Measurements from ENCODE around the gene SLC19A3. TPM values are rescaled to one million over a fixed set of nuclear protein-coding genes. Genes with fewer than 3 reads are reported as not detected.

SLC19A3 gene
- total and polyA plus RNA-seq, 2 experiments from 2014 or later, result 0.12 to 0.35 TPM

DNA sequence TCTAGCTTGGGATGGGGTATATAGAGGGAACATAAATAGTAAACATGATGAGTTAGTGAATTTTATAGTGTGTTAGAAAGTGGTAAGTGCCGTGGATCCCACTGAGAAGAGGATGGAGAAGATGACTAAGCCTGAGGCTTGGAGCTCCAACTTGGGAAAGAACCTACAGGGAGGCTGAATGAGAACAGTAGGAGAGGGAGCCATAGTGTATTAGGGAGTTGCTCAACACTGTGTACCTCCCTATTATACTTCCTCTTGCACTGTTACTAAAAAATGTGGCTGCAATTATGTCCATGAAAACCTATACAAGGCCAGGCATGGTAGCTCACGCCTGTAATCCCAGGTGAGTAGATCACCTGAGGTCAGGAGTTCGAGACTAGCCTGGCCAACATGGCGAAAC, 2.9 kb upstream of the SLC19A3 start:
- TF ChIP-seq CTCF (IDR thresholded peaks at IDR 0.05; ENCODE audit: low read depth, low read length), result no peak
- H3K27me3 ChIP-seq, result peaks cover 10% of the 10 kb centered on the region
- no peak overlapping the region for H3K27ac ChIP-seq
- H3K36me3 ChIP-seq, result no peaks in the 10 kb centered on the region
- H3K9me3 ChIP-seq (ENCODE audit: low read depth), result no peaks in the 10 kb centered on the region
- peak in 1 of 2 donors; percentile 12 for DNase-seq (ENCODE audit: low read depth in 1 of 2, low spot score in 1 of 2)
- H3K4me3 ChIP-seq, result no peak overlapping the region
- H3K4me1 ChIP-seq (ENCODE audit: low read depth), result no peaks in the 10 kb centered on the region

GRCh38 chr2:227719641-227720040, 1.8 kb upstream of the SLC19A3 start:
- H3K4me1 ChIP-seq (ENCODE audit: low read depth), result no peaks in the 10 kb centered on the region
- no peaks in the 10 kb centered on the region for H3K9me3 ChIP-seq (ENCODE audit: low read depth)
- DNase-seq (ENCODE audit: low read depth in 1 of 2, low spot score in 1 of 2), result peak in 1 of 2 donors; percentile 23
- H3K27me3 ChIP-seq, result peaks cover 10% of the 10 kb centered on the region
- H3K36me3 ChIP-seq, result no peaks in the 10 kb centered on the region
- TF ChIP-seq CTCF (IDR thresholded peaks at IDR 0.05; ENCODE audit: low read depth, low read length), result no peak
- H3K4me3 ChIP-seq, result no peak overlapping the region
- H3K27ac ChIP-seq, result no peak overlapping the region

- Histone ChIP-seq H3K27ac (no peak overlapping the region), H3K4me3 (no peak overlapping the region), H3K4me1 (ENCODE audit: low read depth) (no peaks in the 10 kb centered on the region), H3K36me3 (no peaks in the 10 kb centered on the region), H3K27me3 (peaks cover 10% of the 10 kb centered on the region), H3K9me3 (ENCODE audit: low read depth) (no peaks in the 10 kb centered on the region)
- no peak for DNase-seq (ENCODE audit: low read depth in 1 of 2, low spot score in 1 of 2)
- no peak for TF ChIP-seq CTCF (IDR thresholded peaks at IDR 0.05; ENCODE audit: low read depth, low read length)
Measured at GRCh38 chr2:227716501-227716900, 1.3 kb downstream of the SLC19A3 start.

DNA sequence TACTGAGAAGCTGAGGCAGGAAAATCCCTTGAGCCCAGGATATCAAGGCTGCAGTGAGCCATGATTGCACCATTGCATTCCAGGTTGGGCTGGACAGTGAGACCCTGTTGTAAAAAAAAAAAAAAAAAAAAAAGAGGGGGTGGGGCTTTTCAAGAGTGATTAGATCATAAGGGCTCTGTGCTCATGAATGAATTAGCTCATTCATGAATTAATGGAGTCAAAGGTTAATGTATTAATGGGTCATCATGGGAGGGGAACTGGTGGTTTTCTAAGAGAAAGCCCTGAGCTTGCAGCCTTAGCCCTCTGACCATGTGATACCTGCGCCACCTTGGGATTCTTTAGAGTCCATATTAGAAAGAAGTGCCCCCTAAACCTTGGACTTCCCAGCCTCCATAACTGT, 4.5 kb downstream of the SLC19A3 start:
- Histone ChIP-seq H3K27me3 (peaks cover 10% of the 10 kb centered on the region), H3K36me3 (no peaks in the 10 kb centered on the region), H3K4me1 (ENCODE audit: low read depth) (no peaks in the 10 kb centered on the region), H3K27ac (no peak overlapping the region), H3K9me3 (ENCODE audit: low read depth) (no peaks in the 10 kb centered on the region), H3K4me3 (no peak overlapping the region)
- TF ChIP-seq CTCF (IDR thresholded peaks at IDR 0.05; ENCODE audit: low read depth, low read length), result no peak
- DNase-seq (ENCODE audit: low read depth in 1 of 2, low spot score in 1 of 2), result peak in 1 of 2 donors; percentile 32

DNA sequence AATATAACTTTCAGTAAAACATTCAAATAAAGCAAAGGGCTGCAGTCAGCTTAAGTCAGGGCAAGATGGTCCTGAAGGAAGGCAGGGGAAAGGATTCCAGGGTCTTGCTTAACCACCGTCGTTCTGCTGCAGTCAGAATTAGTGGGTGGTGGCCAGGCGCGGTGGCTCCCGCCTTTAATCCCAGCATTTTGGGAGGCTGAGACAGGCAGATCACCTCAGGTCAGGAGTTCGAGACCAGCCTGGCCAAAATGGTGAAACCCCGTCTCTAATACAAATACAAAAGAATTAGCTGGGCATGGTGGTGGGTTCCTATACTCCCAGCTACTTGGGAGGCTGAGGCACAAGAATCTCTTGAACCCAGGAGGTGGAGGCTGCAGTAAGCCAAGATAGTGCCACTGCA, 6.8 kb downstream of the SLC19A3 start:
- Histone ChIP-seq H3K4me3 (no peak overlapping the region), H3K27ac (no peak overlapping the region), H3K9me3 (ENCODE audit: low read depth) (no peaks in the 10 kb centered on the region), H3K4me1 (ENCODE audit: low read depth) (no peaks in the 10 kb centered on the region), H3K36me3 (no peaks in the 10 kb centered on the region), H3K27me3 (no peaks in the 10 kb centered on the region)
- DNase-seq (ENCODE audit: low read depth in 1 of 2, low spot score in 1 of 2), result no peak
- TF ChIP-seq CTCF (IDR thresholded peaks at IDR 0.05; ENCODE audit: low read depth, low read length), result no peak

GRCh38 chr2:227707390-227707789, 10.4 kb downstream of the SLC19A3 start:
- no peaks in the 10 kb centered on the region for H3K36me3 ChIP-seq
- no peak for TF ChIP-seq CTCF (IDR thresholded peaks at IDR 0.05; ENCODE audit: low read depth, low read length)
- DNase-seq (ENCODE audit: low read depth in 1 of 2, low spot score in 1 of 2), result no peak
- H3K4me3 ChIP-seq, result no peak overlapping the region
- no peaks in the 10 kb centered on the region for H3K4me1 ChIP-seq (ENCODE audit: low read depth)
- H3K27me3 ChIP-seq, result no peaks in the 10 kb centered on the region
- no peaks in the 10 kb centered on the region for H3K9me3 ChIP-seq (ENCODE audit: low read depth)
- H3K27ac ChIP-seq, result no peak overlapping the region

Measured in cardiac muscle cell (in vitro differentiated cells and primary cell).